Fibroblast of skin of abdomen (primary cell): ENCODE data around the gene IRX5. TPM values are rescaled to one million over a fixed set of nuclear protein-coding genes. Genes with fewer than 3 reads are reported as not detected.
A peak's percentile ranks its signal among the peaks of the same experiment; 100 is the strongest.

Experiments
- DNase-seq: peaks from one replicate; pipeline ENCODE4 v3.0.0-alpha.2; 2013
- polyA plus RNA-seq, 2 experiments: library from polyadenylated mRNA; unstranded; fragments of 120-200 nt; gene quantifications; one replicate each; pipeline ENCODE4 v1.2.1, GENCODE V29; 2013; ENCODE audit not compliant: insufficient read length in 2 of 2

IRX5 gene
- 13.2 TPM for polyA plus RNA-seq (2013, experiment 1 of 2; ENCODE audit: insufficient read length)
- polyA plus RNA-seq (2013, experiment 2 of 2; ENCODE audit: insufficient read length), result 11.7 TPM

DNA sequence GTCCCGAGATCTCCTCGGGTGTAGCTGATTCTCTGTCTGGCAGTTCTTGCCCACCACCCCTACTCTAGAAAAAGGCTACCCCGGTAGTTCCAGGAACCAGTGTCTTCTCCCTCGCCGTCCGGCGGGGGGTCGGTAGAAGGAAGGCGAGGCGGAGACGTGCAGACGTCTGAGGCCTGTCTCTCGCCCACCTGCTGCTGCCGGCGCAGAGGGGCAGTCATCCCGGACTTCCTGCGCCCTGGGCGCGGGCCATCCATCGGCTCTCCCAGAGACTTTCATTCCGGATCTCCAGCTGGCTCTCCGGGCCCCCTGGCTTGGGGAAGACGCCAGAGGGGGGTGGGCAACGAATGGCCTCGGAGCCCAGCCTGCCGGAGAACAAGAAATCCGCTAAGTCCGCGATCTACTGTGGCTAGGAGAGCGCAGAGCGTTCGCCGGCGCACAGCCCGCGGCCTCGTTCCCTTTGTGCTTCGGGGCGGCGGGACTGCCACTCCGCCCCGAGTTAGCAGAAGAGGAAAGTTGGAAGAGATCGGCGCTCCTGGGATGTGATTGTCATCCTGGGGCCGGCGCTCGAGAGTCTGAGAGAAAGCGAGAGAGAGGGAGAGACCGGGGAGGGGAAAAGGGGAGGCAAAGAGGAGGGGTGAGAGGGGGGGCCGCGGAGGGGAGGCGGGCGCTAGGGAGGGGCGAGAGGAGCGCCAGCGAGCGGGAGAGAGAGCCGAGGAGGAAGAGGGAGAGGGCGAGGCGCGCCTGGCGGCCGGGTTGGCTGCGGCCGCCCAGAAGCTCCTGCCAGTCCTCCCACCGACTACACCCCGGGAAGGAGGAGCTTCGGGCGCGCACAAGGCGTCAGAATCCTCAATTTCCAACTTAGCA, at the start of gene IRX5:
Gene IRX5, plus strand, starts transcription at position 861 of the 864 bp plus-strand sequence. CDS start 334 bp downstream, outside the sequence.
- peak; percentile 99 for DNase-seq

DNA sequence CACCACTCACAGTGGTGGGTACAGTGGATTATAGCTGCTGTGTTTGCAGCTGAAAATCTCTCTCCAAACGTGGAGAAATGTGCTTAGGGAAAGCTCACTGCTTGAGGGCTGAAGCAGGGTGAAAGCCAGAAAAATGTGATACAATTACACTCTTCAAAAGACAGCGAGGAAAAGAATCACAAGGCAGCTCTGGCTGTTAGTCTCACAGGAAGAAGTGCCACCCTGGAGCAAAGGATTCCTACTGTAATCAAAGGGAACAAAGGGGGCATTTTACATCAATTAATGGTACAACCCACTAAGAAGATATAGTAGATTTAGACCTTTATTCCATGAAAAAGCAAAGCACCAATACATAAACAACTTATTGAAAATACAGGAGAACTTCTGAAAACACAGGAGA, 48.1 kb upstream of the IRX5 start:
- no peak for DNase-seq

DNA sequence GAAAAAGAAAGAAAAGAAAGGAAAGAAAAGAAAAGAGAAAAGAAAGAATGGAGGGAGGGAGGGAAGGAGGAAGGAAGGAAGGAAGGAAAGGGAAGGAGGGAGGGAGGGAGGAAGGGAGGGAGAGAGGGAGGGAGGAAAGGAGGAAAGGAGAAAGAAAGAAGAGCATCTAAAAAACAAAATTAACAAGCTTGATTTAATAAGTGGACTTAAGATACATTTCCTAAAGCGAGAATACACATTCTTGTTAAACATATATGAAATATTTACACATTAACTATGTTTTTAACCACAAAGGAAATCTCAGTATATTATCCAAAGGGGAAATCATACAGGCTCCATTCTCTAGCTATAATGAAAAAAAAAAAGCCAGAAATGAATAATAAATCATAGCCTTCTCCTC, 47.3 kb upstream of the IRX5 start:
- no peak for DNase-seq

- DNase-seq, result no peak
Measured at GRCh38 chr16:54886078-54886477, 44.6 kb upstream of the IRX5 start.

GRCh38 chr16:54890381-54890780, 40.3 kb upstream of the IRX5 start:
- no peak for DNase-seq

DNA sequence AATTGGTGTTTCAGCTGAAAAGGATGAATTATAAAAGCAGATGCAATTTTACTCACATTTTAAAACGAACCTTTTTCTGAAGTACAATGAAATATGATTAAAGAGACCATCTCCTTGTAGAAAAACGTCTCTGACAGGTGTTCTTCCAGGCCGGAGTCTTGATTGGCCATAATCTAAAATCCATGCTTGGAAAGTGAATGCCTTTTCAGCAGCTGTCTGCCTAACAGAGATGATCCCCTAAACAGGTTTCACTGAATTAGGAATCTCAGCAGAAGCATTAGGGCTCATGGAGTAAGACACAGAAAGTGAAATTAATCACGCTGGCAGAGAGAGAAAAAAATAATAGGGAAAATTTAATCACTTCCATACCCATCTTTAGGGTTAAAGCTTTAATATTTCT, 39.3 kb upstream of the IRX5 start:
- no peak for DNase-seq

DNA sequence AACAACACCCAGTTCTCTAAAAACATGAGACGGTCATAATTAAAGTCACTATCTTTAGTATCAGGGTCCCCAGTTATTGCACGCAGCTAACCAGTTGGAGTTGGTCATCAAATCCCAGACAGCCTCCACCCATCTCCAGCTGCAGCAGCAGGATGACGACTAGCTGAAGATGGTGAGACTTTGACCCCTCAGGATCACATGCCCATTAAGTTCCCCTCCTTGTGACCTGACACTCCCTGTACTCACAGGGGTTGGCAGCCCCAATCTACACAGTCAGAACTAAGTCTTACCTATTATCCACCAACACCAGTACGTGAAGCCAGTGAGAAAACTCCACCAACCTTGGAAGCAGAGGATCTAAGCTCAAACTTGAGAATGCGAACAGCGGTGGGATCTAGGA, 37.7 kb upstream of the IRX5 start:
- no peak for DNase-seq

GRCh38 chr16:54897930-54898329, 32.7 kb upstream of the IRX5 start:
- no peak for DNase-seq

DNA sequence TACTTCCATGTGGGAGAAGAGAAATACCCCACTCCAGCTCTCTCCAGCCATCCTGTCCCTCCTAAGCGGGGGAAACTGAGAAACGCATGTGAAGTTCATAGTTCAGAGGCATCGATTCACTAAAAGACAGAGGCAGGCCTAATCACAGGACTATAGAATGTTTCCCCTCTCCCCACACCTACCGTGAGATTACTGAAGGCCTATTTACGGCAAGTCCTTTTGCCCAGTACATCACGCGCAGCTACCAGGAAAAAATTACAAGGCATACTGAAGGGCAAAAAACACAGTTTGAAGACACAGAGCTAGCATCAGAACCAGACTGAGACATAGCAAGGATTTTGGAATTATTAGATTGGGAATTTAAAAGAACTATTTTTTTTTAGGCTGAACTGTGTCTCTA, 29.1 kb upstream of the IRX5 start:
- DNase-seq, result no peak

GRCh38 chr16:54903047-54903446, 27.6 kb upstream of the IRX5 start:
- DNase-seq, result no peak

DNA sequence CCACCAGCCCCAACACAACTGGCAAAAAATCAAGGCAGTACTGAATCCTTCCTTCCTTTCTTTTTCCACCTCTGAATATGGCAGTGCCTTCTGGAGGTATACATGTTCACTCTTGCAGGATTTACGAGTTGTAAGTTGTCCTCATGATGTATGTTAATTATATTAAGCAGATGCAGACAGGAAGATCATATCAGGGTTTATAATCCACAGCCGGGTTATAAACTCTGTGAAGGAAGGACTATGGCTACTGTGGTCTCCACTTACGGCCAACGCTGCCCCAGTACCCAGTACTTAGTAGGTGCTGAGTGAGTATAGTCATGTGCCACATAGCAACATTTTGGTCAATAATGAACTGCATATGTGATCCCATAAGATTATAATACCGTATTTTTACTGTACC, 19.6 kb upstream of the IRX5 start:
- no peak for DNase-seq

DNA sequence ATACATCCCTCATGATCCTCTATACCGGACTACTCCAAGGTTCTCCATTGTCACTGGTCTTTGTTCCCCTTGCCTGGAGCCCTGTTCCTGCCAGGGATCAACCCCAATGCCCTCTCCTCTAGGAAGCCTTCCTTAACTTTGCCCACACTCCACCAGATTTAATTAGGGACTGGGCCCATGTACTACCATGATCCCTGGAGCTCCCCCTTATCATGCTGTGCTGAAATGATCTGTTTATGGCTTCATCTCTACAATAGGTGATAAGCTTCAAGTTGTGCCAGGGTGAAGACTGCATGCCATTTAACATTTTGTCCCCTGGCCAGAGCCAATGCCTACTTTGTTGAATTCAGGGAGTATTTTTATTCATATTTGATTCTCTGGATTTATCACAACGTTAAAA, 17.9 kb upstream of the IRX5 start:
- DNase-seq, result no peak

DNA sequence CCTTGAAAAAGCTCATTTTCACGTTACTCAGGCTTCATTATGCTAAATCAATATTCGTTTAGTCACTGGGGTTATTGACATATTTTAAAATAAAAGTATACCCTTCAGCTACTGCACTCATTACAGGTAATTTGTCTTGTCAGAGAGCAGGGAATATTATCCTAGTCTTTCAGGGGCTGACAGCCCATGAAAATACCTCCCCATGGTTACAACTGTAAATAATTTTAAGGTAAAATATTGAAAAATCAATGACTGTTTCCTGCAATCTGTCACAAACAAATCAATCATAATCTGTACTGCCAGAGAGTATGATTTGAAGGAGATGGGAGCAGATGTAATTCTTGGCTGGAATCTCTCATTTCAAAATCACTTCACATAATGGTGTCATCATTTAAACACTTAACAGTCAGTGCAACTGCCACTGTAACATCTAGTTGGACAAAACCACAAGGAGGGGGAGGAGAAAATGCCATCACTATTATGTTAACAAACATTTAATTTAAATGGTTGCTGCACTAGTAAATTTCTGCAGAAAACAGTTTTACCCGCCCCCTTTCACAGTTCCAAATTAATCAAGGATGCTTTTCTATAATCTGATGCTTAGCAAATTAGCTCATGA, 9.3 kb upstream of the IRX5 start:
- peak; percentile 62 for DNase-seq

- DNase-seq, result peak; percentile 56
Measured at GRCh38 chr16:54923055-54923473, 7.6 kb upstream of the IRX5 start.

DNA sequence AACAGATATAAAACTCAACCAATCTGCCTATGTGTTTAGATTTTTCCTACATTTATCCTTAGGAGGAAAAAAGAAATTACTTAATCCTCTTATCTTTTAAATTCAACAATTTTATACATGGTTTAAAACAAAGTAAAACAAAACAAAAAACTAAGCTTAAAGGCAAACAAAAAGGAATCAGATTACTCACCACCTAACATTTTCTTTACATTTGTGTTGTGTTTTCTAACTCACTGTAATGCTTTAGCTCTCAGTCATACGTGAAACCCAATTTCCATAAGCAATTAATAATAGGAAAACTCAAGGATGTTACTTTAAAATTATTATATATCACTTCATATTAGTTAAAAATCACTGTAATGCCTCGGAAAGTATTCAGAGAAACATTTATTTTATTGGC, 6.7 kb upstream of the IRX5 start:
- DNase-seq, result no peak

DNA sequence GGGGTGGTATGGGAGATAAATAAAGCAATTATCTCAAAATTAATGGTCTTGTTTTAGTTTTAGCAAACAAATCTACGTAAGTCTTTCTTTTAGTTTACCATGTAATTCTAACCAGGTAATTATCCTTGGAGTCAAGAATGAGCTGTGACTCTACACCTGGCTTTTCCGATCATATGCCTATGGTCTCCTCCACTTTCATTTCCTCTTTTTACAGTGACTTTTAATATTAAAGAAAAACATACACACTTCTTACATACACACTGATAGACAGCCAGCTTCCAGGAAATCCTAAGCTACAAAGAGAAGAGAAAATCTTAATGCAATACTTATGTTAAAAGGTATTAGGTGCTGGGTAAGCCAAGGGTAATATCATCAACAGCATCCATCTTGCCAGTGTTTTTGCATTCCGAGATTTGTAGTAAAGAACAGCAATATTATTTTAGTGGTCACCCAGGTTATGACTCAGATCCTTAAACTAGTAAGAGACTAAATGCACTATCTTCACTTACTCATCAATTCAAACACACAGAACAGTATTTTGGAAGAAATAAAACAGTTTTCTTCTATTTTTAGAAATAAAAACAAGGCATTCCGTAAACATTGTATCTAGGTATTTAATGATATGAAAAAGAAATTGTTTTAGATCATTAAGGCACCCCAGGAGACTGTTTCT, 4.4 kb upstream of the IRX5 start:
- DNase-seq, result peak; percentile 70

GRCh38 chr16:54927125-54928015, 3.3 kb upstream of the IRX5 start:
- DNase-seq, result no peak

GRCh38 chr16:54928016-54928356, 2.7 kb upstream of the IRX5 start:
- peak; percentile 33 for DNase-seq

DNA sequence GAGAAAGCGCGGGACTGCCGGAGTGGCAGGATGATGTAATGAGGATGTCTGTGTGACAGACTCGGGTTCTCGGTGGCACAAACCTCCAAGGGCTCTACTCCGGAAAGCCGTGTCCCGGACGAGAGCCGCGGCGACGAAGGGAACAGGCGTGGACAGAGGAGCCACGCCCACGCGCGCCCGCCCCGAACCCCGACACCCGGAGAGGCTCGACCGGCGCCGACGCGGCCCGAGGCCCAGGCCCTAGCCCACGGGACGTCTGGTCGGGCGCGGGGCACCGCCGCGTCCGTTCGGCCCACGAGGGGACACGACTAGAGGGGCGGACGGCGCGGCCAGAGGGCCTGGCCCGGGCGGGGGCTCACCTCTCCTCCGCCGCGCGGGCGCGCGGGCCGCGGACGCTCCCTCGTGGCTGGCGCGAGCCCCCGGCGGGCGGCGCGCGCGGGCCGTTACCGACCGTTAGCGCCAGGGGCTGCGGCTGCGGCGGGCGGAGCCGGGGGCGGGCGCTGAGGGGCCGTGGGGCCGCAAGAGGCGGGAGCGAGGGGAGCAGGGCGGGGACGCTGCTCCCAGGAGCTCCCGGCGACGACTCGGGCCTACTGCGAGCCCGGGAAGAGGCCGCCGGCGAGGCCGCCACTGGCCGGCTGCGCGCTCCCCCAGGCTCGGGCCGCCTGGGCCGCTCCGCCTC, 2.1 kb upstream of the IRX5 start:
- DNase-seq, result peak; percentile 60

- DNase-seq, result peak; percentile 99
Measured at GRCh38 chr16:54929090-54930004, 1.3 kb upstream of the IRX5 start.

GRCh38 chr16:54930869-54931119, 129 bp downstream of the IRX5 start:
- DNase-seq, result no peak
